Neuronal stem cell (in vitro differentiated cells): ENCODE results near the gene NELL1.

Source experiments
- DNase-seq: peaks from one replicate; pipeline ENCODE4 v3.0.0-alpha.2; 2013; ENCODE audit warnings: low spot score
- H2AFZ ChIP-seq: one replicate; pipeline ENCODE4 v1.6.1; 2013; ENCODE audit warnings: mild to moderate bottlenecking, low read length, inconsistent platforms
- H2AK5ac ChIP-seq: 2 replicates; pipeline ENCODE4 v1.6.1; 2013; ENCODE audit warnings: low read depth, mild to moderate bottlenecking, inconsistent platforms, low read length, moderate library complexity, mixed read lengths
- H2BK120ac ChIP-seq: 2 replicates; pipeline ENCODE4 v1.6.1; 2013; ENCODE audit warnings: low read depth, mild to moderate bottlenecking, inconsistent platforms, low read length, moderate library complexity, mixed read lengths
- H2BK12ac ChIP-seq: one replicate; pipeline ENCODE4 v1.6.1; 2013; ENCODE audit warnings: low read length, inconsistent platforms
- H2BK15ac ChIP-seq: 2 replicates; pipeline ENCODE4 v1.6.1; 2013; ENCODE audit warnings: mild to moderate bottlenecking, low read length, inconsistent platforms, mixed read lengths
- H2BK5ac ChIP-seq: one replicate; pipeline ENCODE4 v1.6.1; 2013; ENCODE audit warnings: inconsistent platforms, mild to moderate bottlenecking, low read length, moderate library complexity
- H3K14ac ChIP-seq: one replicate; pipeline ENCODE4 v1.6.1; 2013; ENCODE audit warnings: low read length, inconsistent platforms
- H3K18ac ChIP-seq: 2 replicates; pipeline ENCODE4 v1.6.1; 2013; ENCODE audit warnings: low read length, inconsistent platforms
- H3K23ac ChIP-seq: 2 replicates; pipeline ENCODE4 v1.6.1; 2013; ENCODE audit warnings: low read depth, mild to moderate bottlenecking, mixed read lengths, low read length, inconsistent platforms; ENCODE audit not compliant: poor library complexity
- H3K27ac ChIP-seq: replicated peaks from 3 replicates; pipeline ENCODE4 v1.5.1; 2013; ENCODE audit warnings: low read length, inconsistent platforms
- H3K27me3 ChIP-seq, 3 experiments: 2 replicates each; pipeline ENCODE4 v1.6.1; 2013; ENCODE audit warnings: low read length in 3 of 3, mild to moderate bottlenecking in 2 of 3, inconsistent platforms in 1 of 3, low read depth in 1 of 3, mixed read lengths in 1 of 3, moderate library complexity in 1 of 3; ENCODE audit not compliant: control insufficient read depth in 3 of 3, insufficient read depth in 3 of 3
- H3K36me3 ChIP-seq, 2 donors: replicated peaks in 1 of 2; 2 replicates each; pipeline ENCODE4 v1.6.1; 2013; ENCODE audit warnings: low read length in 2 of 2; ENCODE audit not compliant: control insufficient read depth in 2 of 2, insufficient read depth in 2 of 2
- H3K4ac ChIP-seq: 2 replicates; pipeline ENCODE4 v1.6.1; 2013; ENCODE audit warnings: inconsistent platforms, mild to moderate bottlenecking, low read length, moderate library complexity
- H3K4me1 ChIP-seq, 2 donors: 1 replicate in 1 of 2; 2 replicates in 1 of 2; pipeline ENCODE4 v1.6.1; 2013; ENCODE audit warnings: low read length in 2 of 2, low read depth in 1 of 2; ENCODE audit not compliant: control insufficient read depth in 2 of 2, insufficient read depth in 1 of 2
- H3K4me2 ChIP-seq: one replicate; pipeline ENCODE4 v1.6.1; 2013; ENCODE audit warnings: mild to moderate bottlenecking, low read length, inconsistent platforms; ENCODE audit not compliant: insufficient read depth, poor library complexity, severe bottlenecking
- H3K4me3 ChIP-seq, 2 donors: 2 replicates each; pipeline ENCODE4 v1.5.1; 2013; ENCODE audit warnings: low read length in 2 of 2, mild to moderate bottlenecking in 2 of 2, inconsistent platforms in 1 of 2, moderate library complexity in 1 of 2
- H3K79me1 ChIP-seq: one replicate; pipeline ENCODE4 v1.6.1; 2013; ENCODE audit warnings: low read depth, mild to moderate bottlenecking, inconsistent platforms, low read length, moderate library complexity
- H3K9ac ChIP-seq: one replicate; pipeline ENCODE4 v1.6.1; 2013; ENCODE audit warnings: mild to moderate bottlenecking, low read depth, low read length, inconsistent platforms; ENCODE audit not compliant: poor library complexity
- H3K9me3 ChIP-seq, 2 donors: replicated peaks in 1 of 2; 2 replicates each; pipeline versions ENCODE3 to v1.6.1; 2013; ENCODE audit warnings: low read length in 2 of 2, mild to moderate bottlenecking in 2 of 2, inconsistent platforms in 1 of 2, low read depth in 1 of 2, mixed read lengths in 1 of 2, moderate library complexity in 1 of 2; ENCODE audit not compliant: control insufficient read depth in 2 of 2, insufficient read depth in 1 of 2
- H4K8ac ChIP-seq: one replicate; pipeline ENCODE4 v1.6.1; 2013; ENCODE audit warnings: low read depth, mild to moderate bottlenecking, inconsistent platforms, low read length, moderate library complexity
- H4K91ac ChIP-seq: one replicate; pipeline ENCODE4 v1.6.1; 2013; ENCODE audit warnings: low read length, low read depth, mild to moderate bottlenecking, inconsistent platforms; ENCODE audit not compliant: poor library complexity
- WGBS, 2 donors: extraction: QIAGEN DNeasy Blood & Tissue Kit; methylation state at CpG; one replicate each; pipeline ENCODE4 v1.1.7; 2013; ENCODE audit warnings: missing lambda C conversion rate in 2 of 2, mixed read lengths in 1 of 2; ENCODE audit not compliant: insufficient read length in 2 of 2, insufficient replicate concordance in 1 of 2; ENCODE audit errors: extremely low coverage in 2 of 2; 5-methylcytosine and 5-hydroxymethylcytosine counted together

Gene NELL1

DNA sequence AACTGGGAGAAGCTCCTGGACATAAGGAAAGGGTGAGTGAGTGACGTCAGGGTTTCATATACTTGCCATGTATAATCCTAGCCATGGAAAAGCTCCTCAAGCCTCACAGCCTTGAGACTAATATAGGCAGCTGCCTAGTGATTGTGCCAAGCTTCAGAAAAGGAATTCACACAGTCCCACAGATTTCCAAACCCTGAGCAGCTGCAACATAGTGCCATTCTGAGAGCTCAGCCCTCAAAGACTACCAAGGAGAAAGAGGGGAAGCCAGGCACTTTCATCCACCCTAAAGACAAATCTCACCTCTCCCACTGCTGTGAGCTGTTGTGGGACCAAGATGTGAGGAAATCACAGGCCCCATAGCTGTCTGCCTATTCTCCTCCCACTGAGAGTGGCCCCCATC lies 815.6 kb downstream of the NELL1 start:
- no peak overlapping the region for H3K4me3 ChIP-seq
- H4K8ac ChIP-seq = no peak overlapping the region
- no CpG with 5 or more reads among the region's 1 CpG for WGBS, 2 donors
- H2AFZ ChIP-seq = no peak overlapping the region
- H3K27me3 ChIP-seq = no peaks in the 10 kb centered on the region
- H3K4me1 ChIP-seq = no peaks in the 10 kb centered on the region
- no peaks in the 10 kb centered on the region for H3K79me1 ChIP-seq
- H2BK15ac ChIP-seq = no peak overlapping the region
- no peak overlapping the region for H4K91ac ChIP-seq
- H2AK5ac ChIP-seq = no peak overlapping the region
- no peak overlapping the region for H3K23ac ChIP-seq
- H3K4ac ChIP-seq = no peak overlapping the region
- no peak for DNase-seq
- no peak overlapping the region for H2BK12ac ChIP-seq
- H3K14ac ChIP-seq = no peak overlapping the region
- H3K4me2 ChIP-seq = no peak overlapping the region
- no peak overlapping the region for H3K27ac ChIP-seq
- H3K18ac ChIP-seq = no peak overlapping the region
- H3K36me3 ChIP-seq = no peaks in the 10 kb centered on the region
- H2BK120ac ChIP-seq = peak overlapping the region; percentile 81
- H3K9me3 ChIP-seq = no peaks in the 10 kb centered on the region
- H2BK5ac ChIP-seq = no peak overlapping the region
- no peak overlapping the region for H3K9ac ChIP-seq

DNA sequence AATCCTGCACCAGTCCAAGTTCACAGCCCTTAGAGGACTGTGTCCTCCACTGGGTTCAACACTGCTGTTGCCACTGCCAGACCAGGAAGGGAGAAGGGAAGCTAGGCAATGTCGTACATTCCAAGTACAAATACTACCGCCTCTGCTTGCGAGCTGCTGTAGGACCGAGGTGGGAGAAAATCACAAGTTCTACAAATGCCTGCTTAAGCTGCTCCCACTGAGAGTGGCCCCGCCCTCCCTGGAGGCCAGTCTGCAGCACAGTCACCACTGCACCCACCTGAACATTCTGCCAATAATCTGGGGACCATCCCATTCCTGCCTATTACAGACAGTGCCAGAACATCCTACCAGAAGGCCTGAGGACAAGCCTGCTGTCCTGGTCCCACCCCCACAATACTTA lies 816.0 kb downstream of the NELL1 start:
- no peak overlapping the region for H2BK12ac ChIP-seq
- no peaks in the 10 kb centered on the region for H3K4me1 ChIP-seq
- no peak overlapping the region for H3K27ac ChIP-seq
- H2AK5ac ChIP-seq = no peak overlapping the region
- H2BK15ac ChIP-seq = no peak overlapping the region
- H3K9ac ChIP-seq = no peak overlapping the region
- H3K4me3 ChIP-seq = no peak overlapping the region
- no peak overlapping the region for H3K4ac ChIP-seq
- peak overlapping the region; percentile 65 for H3K23ac ChIP-seq
- no peaks in the 10 kb centered on the region for H3K27me3 ChIP-seq
- no peak for DNase-seq
- H4K91ac ChIP-seq = no peak overlapping the region
- H3K18ac ChIP-seq = no peak overlapping the region
- peak overlapping the region; percentile 81 for H2BK120ac ChIP-seq
- peak overlapping the region; percentile 71 for H3K14ac ChIP-seq
- no peaks in the 10 kb centered on the region for H3K79me1 ChIP-seq
- no peak overlapping the region for H3K4me2 ChIP-seq
- H4K8ac ChIP-seq = no peak overlapping the region
- no peaks in the 10 kb centered on the region for H3K9me3 ChIP-seq
- no peak overlapping the region for H2AFZ ChIP-seq
- H2BK5ac ChIP-seq = no peak overlapping the region
- no peaks in the 10 kb centered on the region for H3K36me3 ChIP-seq
- no CpG with 5 or more reads among the region's 5 CpGs for WGBS, 2 donors

DNA sequence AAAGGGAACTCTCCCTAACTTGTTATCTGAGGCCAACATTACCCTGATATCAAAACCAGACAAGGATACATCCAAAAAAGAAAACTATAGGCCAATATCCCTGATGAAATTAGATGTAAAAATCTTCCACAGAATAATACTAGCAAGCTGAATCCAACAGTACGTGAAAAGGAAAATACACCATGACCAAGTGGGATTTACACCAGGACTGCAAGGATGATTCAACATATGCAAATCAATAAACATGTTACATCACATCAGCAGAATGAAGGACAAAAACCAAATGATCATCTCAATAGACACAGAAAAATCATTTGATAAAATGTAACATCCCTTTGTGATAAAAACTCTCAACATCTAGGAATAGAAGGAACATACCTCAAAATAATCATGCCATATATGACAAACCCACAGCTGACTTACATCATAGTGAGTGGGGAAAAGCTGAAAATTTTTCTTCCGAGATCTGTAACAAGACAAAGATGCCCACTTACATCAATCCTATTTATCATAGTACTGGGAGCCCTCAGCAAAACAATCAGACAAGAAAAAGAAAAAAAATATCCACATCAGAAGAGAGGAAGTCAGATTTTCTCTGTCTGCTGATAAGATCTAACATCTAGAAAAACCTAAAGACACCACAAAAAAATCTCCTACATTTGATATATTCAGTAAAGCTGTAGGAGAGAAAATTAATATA lies 820.2 kb downstream of the NELL1 start:
- H2BK5ac ChIP-seq = no peak overlapping the region
- no peak overlapping the region for H2AK5ac ChIP-seq
- no peak overlapping the region for H3K4me3 ChIP-seq
- no peak overlapping the region for H4K91ac ChIP-seq
- H3K18ac ChIP-seq = no peak overlapping the region
- H3K27me3 ChIP-seq = no peaks in the 10 kb centered on the region
- no peak overlapping the region for H3K23ac ChIP-seq
- no peak overlapping the region for H2AFZ ChIP-seq
- H2BK15ac ChIP-seq = no peak overlapping the region
- no peak overlapping the region for H2BK120ac ChIP-seq
- no CpG with 5 or more reads among the region's 2 CpGs for WGBS, 2 donors
- H2BK12ac ChIP-seq = no peak overlapping the region
- no peak overlapping the region for H3K27ac ChIP-seq
- H3K9me3 ChIP-seq = no peaks in the 10 kb centered on the region
- no peak overlapping the region for H3K4me2 ChIP-seq
- H3K36me3 ChIP-seq = no peaks in the 10 kb centered on the region
- no peak overlapping the region for H3K9ac ChIP-seq
- no peaks in the 10 kb centered on the region for H3K79me1 ChIP-seq
- no peak overlapping the region for H3K14ac ChIP-seq
- H3K4ac ChIP-seq = no peak overlapping the region
- no peak overlapping the region for H4K8ac ChIP-seq
- no peak for DNase-seq
- H3K4me1 ChIP-seq = no peaks in the 10 kb centered on the region

DNA sequence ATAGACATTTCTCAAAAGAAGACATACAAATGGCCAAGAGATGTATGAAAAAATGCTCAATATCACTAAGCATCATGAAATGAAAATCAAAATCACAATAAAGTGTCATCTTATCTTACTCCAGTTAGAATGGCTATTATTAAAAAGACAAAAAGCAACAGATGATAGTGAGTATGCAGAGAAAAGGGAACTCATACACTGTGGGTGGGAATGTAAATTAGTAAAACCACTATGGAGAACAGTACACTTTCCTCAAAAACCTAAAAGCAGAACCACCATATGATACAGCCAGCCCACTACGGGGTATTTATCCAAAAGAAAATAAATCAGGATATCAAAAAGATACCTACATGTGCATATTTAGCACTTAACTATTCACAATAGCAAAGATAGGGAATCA lies 823.5 kb downstream of the NELL1 start:
- Histone ChIP-seq H2AK5ac (no peak overlapping the region), H2BK5ac (no peak overlapping the region), H3K4me2 (no peak overlapping the region), H3K9me3 (no peaks in the 10 kb centered on the region), H3K27me3 (no peaks in the 10 kb centered on the region), H3K27ac (no peak overlapping the region), H3K23ac (no peak overlapping the region), H3K4ac (no peak overlapping the region), H3K4me3 (no peak overlapping the region), H4K91ac (no peak overlapping the region), H2BK15ac (no peak overlapping the region), H2BK120ac (no peak overlapping the region), H3K14ac (no peak overlapping the region), H3K9ac (no peak overlapping the region), H3K4me1 (no peaks in the 10 kb centered on the region), H3K18ac (no peak overlapping the region), H3K36me3 (no peaks in the 10 kb centered on the region), H2AFZ (no peak overlapping the region), H2BK12ac (no peak overlapping the region), H3K79me1 (no peaks in the 10 kb centered on the region), H4K8ac (no peak overlapping the region)
- WGBS, 2 donors = no CpG with 5 or more reads among the region's 1 CpG
- DNase-seq = no peak
